HepG2 (cell line): ENCODE results near the gene CPA2.

ENCODE experiments used
- CEBPG ChIP-seq: IDR thresholded peaks from 2 replicates; pipeline ENCODE4 v1.6.1; 2016
- DPF2 ChIP-seq: sonication (generic); formaldehyde crosslinking; IDR thresholded peaks from 2 replicates; pipeline ENCODE4 v1.4.0; 2020; ENCODE audit warnings: mild to moderate bottlenecking, low read depth, missing genetic modification reagents, borderline replicate concordance
- GABPA ChIP-seq, 2 experiments: IDR thresholded peaks; 2 replicates each; pipeline ENCODE4 v1.6.1; 2011 to 2016; ENCODE audit warnings: low read depth in 2 of 2, low read length in 1 of 2, missing biosample characterization in 1 of 2, missing genetic modification characterization in 1 of 2
- JUND ChIP-seq: sonication (generic); formaldehyde crosslinking; IDR thresholded peaks from 2 replicates; pipeline ENCODE4 v1.8.0; 2022; ENCODE audit warnings: mild to moderate bottlenecking, missing genetic modification reagents
- MIER2 ChIP-seq: IDR thresholded peaks from 2 replicates; pipeline ENCODE4 v1.6.1; 2016; ENCODE audit warnings: missing biosample characterization, missing genetic modification reagents
- MXD1 ChIP-seq: sonication (generic); formaldehyde crosslinking; IDR thresholded peaks from 2 replicates; pipeline ENCODE4 v1.4.0; 2020; ENCODE audit warnings: mild to moderate bottlenecking, missing genetic modification reagents
- MXD4 ChIP-seq: IDR thresholded peaks from 2 replicates; pipeline ENCODE4 v1.6.1; 2016; ENCODE audit warnings: mild to moderate bottlenecking, missing biosample characterization, missing genetic modification reagents
- SIX4 ChIP-seq: sonication (generic); formaldehyde crosslinking; IDR thresholded peaks from 2 replicates; pipeline ENCODE4 v1.4.0; 2020; ENCODE audit warnings: missing genetic modification reagents
- TAF1 ChIP-seq: sonication (generic); formaldehyde crosslinking; IDR thresholded peaks from 2 replicates; pipeline ENCODE4 v1.4.0; 2020; ENCODE audit warnings: missing genetic modification reagents
- ZNF530 ChIP-seq: sonication (generic); formaldehyde crosslinking; IDR thresholded peaks from 2 replicates; pipeline ENCODE4 v1.5.0; 2020; ENCODE audit warnings: low read depth, mild to moderate bottlenecking, missing genetic modification reagents
- TF ChIP-seq, protein P1 (sequence below): fragments of 450-650 bp; IDR thresholded peaks from 2 replicates; pipeline ENCODE4 v1.6.1; 2017; ENCODE audit warnings: mild to moderate bottlenecking
- TF ChIP-seq, protein P2 (sequence below): sonication (generic); formaldehyde crosslinking; IDR thresholded peaks from 2 replicates; pipeline ENCODE4 v1.4.0; 2020; ENCODE audit warnings: mild to moderate bottlenecking, missing genetic modification reagents
- TF ChIP-seq, protein P3 (sequence below): sonication (generic); formaldehyde crosslinking; IDR thresholded peaks from 2 replicates; pipeline ENCODE4 v1.9.0; 2022; ENCODE audit warnings: missing genetic modification reagents, mild to moderate bottlenecking, borderline replicate concordance
- TF ChIP-seq, protein P4 (sequence below): sonication (generic); formaldehyde crosslinking; IDR thresholded peaks from 2 replicates; pipeline ENCODE4 v1.4.0; 2020; ENCODE audit warnings: missing genetic modification reagents, borderline replicate concordance

GRCh38 chr7:130218806-130219620, 47.6 kb upstream of the CPA2 start:
- TF ChIP-seq MXD4 (no peak), CEBPG (CRISPR knock-in tag) (no peak), MIER2 (CRISPR knock-in tag) (no peak), ZNF530 (CRISPR knock-in tag) (no peak), DPF2 (CRISPR knock-in tag) (no peak), MXD1 (CRISPR knock-in tag) (no peak), TAF1 (CRISPR knock-in tag) (no peak), JUND (CRISPR knock-in tag) (no peak), SIX4 (CRISPR knock-in tag) (no peak), GABPA (IDR thresholded peaks at IDR 0.05; ENCODE audit: low read depth, low read length) (no peak), GABPA (CRISPR knock-in tag; IDR thresholded peaks at IDR 0.05; ENCODE audit: low read depth) (no peak)
- TF ChIP-seq, protein P1, sequence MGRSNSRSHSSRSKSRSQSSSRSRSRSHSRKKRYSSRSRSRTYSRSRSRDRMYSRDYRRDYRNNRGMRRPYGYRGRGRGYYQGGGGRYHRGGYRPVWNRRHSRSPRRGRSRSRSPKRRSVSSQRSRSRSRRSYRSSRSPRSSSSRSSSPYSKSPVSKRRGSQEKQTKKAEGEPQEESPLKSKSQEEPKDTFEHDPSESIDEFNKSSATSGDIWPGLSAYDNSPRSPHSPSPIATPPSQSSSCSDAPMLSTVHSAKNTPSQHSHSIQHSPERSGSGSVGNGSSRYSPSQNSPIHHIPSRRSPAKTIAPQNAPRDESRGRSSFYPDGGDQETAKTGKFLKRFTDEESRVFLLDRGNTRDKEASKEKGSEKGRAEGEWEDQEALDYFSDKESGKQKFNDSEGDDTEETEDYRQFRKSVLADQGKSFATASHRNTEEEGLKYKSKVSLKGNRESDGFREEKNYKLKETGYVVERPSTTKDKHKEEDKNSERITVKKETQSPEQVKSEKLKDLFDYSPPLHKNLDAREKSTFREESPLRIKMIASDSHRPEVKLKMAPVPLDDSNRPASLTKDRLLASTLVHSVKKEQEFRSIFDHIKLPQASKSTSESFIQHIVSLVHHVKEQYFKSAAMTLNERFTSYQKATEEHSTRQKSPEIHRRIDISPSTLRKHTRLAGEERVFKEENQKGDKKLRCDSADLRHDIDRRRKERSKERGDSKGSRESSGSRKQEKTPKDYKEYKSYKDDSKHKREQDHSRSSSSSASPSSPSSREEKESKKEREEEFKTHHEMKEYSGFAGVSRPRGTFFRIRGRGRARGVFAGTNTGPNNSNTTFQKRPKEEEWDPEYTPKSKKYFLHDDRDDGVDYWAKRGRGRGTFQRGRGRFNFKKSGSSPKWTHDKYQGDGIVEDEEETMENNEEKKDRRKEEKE, result no peak
- TF ChIP-seq, protein P2, sequence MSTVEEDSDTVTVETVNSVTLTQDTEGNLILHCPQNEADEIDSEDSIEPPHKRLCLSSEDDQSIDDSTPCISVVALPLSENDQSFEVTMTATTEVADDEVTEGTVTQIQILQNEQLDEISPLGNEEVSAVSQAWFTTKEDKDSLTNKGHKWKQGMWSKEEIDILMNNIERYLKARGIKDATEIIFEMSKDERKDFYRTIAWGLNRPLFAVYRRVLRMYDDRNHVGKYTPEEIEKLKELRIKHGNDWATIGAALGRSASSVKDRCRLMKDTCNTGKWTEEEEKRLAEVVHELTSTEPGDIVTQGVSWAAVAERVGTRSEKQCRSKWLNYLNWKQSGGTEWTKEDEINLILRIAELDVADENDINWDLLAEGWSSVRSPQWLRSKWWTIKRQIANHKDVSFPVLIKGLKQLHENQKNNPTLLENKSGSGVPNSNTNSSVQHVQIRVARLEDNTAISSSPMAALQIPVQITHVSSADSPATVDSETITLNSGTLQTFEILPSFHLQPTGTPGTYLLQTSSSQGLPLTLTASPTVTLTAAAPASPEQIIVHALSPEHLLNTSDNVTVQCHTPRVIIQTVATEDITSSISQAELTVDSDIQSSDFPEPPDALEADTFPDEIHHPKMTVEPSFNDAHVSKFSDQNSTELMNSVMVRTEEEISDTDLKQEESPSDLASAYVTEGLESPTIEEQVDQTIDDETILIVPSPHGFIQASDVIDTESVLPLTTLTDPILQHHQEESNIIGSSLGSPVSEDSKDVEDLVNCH (CRISPR knock-in tag), result no peak
- TF ChIP-seq, protein P3, sequence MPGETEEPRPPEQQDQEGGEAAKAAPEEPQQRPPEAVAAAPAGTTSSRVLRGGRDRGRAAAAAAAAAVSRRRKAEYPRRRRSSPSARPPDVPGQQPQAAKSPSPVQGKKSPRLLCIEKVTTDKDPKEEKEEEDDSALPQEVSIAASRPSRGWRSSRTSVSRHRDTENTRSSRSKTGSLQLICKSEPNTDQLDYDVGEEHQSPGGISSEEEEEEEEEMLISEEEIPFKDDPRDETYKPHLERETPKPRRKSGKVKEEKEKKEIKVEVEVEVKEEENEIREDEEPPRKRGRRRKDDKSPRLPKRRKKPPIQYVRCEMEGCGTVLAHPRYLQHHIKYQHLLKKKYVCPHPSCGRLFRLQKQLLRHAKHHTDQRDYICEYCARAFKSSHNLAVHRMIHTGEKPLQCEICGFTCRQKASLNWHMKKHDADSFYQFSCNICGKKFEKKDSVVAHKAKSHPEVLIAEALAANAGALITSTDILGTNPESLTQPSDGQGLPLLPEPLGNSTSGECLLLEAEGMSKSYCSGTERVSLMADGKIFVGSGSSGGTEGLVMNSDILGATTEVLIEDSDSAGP (CRISPR knock-in tag), result no peak
- TF ChIP-seq, protein P4, sequence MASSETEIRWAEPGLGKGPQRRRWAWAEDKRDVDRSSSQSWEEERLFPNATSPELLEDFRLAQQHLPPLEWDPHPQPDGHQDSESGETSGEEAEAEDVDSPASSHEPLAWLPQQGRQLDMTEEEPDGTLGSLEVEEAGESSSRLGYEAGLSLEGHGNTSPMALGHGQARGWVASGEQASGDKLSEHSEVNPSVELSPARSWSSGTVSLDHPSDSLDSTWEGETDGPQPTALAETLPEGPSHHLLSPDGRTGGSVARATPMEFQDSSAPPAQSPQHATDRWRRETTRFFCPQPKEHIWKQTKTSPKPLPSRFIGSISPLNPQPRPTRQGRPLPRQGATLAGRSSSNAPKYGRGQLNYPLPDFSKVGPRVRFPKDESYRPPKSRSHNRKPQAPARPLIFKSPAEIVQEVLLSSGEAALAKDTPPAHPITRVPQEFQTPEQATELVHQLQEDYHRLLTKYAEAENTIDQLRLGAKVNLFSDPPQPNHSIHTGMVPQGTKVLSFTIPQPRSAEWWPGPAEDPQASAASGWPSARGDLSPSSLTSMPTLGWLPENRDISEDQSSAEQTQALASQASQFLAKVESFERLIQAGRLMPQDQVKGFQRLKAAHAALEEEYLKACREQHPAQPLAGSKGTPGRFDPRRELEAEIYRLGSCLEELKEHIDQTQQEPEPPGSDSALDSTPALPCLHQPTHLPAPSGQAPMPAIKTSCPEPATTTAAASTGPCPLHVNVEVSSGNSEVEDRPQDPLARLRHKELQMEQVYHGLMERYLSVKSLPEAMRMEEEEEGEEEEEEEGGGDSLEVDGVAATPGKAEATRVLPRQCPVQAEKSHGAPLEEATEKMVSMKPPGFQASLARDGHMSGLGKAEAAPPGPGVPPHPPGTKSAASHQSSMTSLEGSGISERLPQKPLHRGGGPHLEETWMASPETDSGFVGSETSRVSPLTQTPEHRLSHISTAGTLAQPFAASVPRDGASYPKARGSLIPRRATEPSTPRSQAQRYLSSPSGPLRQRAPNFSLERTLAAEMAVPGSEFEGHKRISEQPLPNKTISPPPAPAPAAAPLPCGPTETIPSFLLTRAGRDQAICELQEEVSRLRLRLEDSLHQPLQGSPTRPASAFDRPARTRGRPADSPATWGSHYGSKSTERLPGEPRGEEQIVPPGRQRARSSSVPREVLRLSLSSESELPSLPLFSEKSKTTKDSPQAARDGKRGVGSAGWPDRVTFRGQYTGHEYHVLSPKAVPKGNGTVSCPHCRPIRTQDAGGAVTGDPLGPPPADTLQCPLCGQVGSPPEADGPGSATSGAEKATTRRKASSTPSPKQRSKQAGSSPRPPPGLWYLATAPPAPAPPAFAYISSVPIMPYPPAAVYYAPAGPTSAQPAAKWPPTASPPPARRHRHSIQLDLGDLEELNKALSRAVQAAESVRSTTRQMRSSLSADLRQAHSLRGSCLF (CRISPR knock-in tag), result no peak
